Omental fat pad (tissue), 4 donors: ENCODE measurements around the gene CIPC. TPM values are rescaled to one million over a fixed set of nuclear protein-coding genes. Genes with fewer than 3 reads are reported as not detected.

ENCODE experiments used
- ATAC-seq: fragments of 150-250 bp; one replicate; pipeline ENCODE4 v1.9.1; 2016; ENCODE audit warnings: mild to moderate bottlenecking, moderate library complexity; ENCODE audit not compliant: low FRiP score
- DNase-seq: peaks from one replicate; pipeline ENCODE4 v3.0.0-alpha.2; 2019; ENCODE audit warnings: low spot score
- total RNA-seq, 4 donors: library from RNA; depleted of rRNA; stranded (reverse); fragments of >200 nt; gene quantifications; one replicate each; pipeline ENCODE4 v1.1.0, GENCODE V29; 2016
- TF ChIP-seq, protein P1 (sequence below), 3 donors: fragments of 450-650 bp; IDR thresholded peaks; one replicate each; pipeline ENCODE4 v1.5.1; 2016 to 2017; ENCODE audit warnings: antibody characterized with exemption in 3 of 3, mild to moderate bottlenecking in 3 of 3, moderate library complexity in 2 of 3

CIPC gene
- total RNA-seq, 4 donors from 2014 or later, result 34.2 to 47.3 (median 40.3) TPM

DNA sequence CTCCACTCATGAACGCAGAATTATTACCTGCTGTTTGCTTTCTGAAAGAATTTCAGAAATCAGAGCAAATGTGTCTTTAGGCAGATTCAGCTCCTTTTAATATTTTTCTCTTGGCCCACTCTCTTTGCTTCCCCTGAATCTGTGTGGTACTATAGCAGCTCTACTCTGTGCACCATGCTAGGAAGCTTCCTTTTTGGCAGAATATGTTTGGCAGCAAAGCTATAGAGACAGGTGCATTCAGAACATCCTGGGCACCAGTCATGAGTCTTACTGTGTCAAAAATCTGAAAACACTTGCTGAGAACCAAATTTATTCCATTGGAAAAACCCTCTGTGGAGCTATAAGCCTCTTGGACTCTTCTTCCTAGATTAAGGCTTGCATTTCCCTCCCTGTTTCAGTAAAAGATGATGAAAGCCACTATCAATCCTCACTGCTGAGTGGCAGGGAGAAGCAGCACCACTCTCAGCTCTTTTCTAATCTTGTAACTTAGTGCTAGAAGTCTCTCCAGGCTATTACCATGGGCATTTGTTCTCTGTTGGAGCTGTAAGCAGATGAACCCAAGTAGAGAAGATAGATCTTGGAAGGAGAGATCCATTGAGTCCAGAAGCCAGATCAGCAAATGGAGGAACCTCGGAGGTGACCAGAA lies 18.2 kb downstream of the CIPC start:
- TF ChIP-seq, protein P1, sequence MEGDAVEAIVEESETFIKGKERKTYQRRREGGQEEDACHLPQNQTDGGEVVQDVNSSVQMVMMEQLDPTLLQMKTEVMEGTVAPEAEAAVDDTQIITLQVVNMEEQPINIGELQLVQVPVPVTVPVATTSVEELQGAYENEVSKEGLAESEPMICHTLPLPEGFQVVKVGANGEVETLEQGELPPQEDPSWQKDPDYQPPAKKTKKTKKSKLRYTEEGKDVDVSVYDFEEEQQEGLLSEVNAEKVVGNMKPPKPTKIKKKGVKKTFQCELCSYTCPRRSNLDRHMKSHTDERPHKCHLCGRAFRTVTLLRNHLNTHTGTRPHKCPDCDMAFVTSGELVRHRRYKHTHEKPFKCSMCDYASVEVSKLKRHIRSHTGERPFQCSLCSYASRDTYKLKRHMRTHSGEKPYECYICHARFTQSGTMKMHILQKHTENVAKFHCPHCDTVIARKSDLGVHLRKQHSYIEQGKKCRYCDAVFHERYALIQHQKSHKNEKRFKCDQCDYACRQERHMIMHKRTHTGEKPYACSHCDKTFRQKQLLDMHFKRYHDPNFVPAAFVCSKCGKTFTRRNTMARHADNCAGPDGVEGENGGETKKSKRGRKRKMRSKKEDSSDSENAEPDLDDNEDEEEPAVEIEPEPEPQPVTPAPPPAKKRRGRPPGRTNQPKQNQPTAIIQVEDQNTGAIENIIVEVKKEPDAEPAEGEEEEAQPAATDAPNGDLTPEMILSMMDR (IDR thresholded peaks at IDR 0.05), result no peak
- ATAC-seq, result no peak
- no peak for DNase-seq

GRCh38 chr14:77119851-77120250 lies 21.8 kb downstream of the CIPC start:
- ATAC-seq, result no peak
- TF ChIP-seq, protein P1 (IDR thresholded peaks at IDR 0.05), result no peak
- no peak for DNase-seq

- ATAC-seq (peak; percentile 69), DNase-seq (no peak)
- TF ChIP-seq, protein P1 (IDR thresholded peaks at IDR 0.05), result no peak
Observed at GRCh38 chr14:77120771-77121743, 23.0 kb downstream of the CIPC start.

GRCh38 chr14:77122526-77123125 lies 24.6 kb downstream of the CIPC start:
- ATAC-seq, result no peak
- TF ChIP-seq, protein P1 (IDR thresholded peaks at IDR 0.05), result no peak
- no peak for DNase-seq

GRCh38 chr14:77123381-77124325 lies 25.6 kb downstream of the CIPC start:
- TF ChIP-seq, protein P1 (IDR thresholded peaks at IDR 0.05), result no peak
- DNase-seq (no peak), ATAC-seq (no peak)
